Neural crest cell (in vitro differentiated cells): Measurements from ENCODE around the gene SLC35F2. TPM values are rescaled to one million over a fixed set of nuclear protein-coding genes. Genes with fewer than 3 reads are reported as not detected.
A peak's percentile ranks its signal among the peaks of the same experiment; 100 is the strongest.
"Not testable (repeated sequence)": the region's sequence is repeated elsewhere in the genome, so short reads cannot be mapped to it uniquely, and the experiment has no call there.

Experiments
- DNase-seq: peaks from one replicate; pipeline ENCODE4 v3.0.0; 2021; ENCODE audit warnings: low read depth, mixed read lengths, low spot score
- H3K27ac Mint-ChIP-seq: one replicate; pipeline ENCODE4 v1.8.0; 2021; ENCODE audit warnings: mild to moderate bottlenecking, mixed read lengths; ENCODE audit not compliant: unreplicated experiment
- H3K27me3 Mint-ChIP-seq: 2 replicates; pipeline ENCODE4 v1.8.0; 2021; ENCODE audit warnings: low read depth, mild to moderate bottlenecking, mixed read lengths
- H3K36me3 Mint-ChIP-seq: 2 replicates; pipeline ENCODE4 v1.8.0; 2021; ENCODE audit warnings: low read depth, mild to moderate bottlenecking, mixed read lengths
- H3K4me1 Mint-ChIP-seq: 2 replicates; pipeline ENCODE4 v1.8.0; 2021; ENCODE audit warnings: mixed read lengths
- H3K4me3 Mint-ChIP-seq: one replicate; pipeline ENCODE4 v1.8.0; 2021; ENCODE audit warnings: mild to moderate bottlenecking, mixed read lengths
- H3K9me3 Mint-ChIP-seq: 2 replicates; pipeline ENCODE4 v1.8.0; 2021; ENCODE audit warnings: mixed read lengths
- CTCF ChIP-seq: fragments of 200-600 bp; sonication (generic); conservative IDR thresholded peaks from 2 replicates; pipeline ENCODE4 v1.5.0; 2021; ENCODE audit warnings: antibody characterized with exemption, mild to moderate bottlenecking
- long read RNA-seq: library from polyadenylated mRNA; unstranded; transcript quantifications from one replicate; pipeline ENCODE4 v2.0.0, GENCODE V29; 2020
- total RNA-seq: library from RNA; stranded (reverse); gene quantifications from 2 replicates; pipeline ENCODE4 v1.2.1, GENCODE V29; 2021

SLC35F2 gene
- 18.2 and 18.5 TPM in 2 replicates for total RNA-seq
- long read RNA-seq, transcript SLC35F2-204 (8 exons, 3,170 nt) = major isoform, 17 of 33 reads
- long read RNA-seq, partial matches to known transcripts = 10 of 33 reads
- long read RNA-seq, other reads (novel, unspliced or antisense) = 5 of 33 reads

- Mint-ChIP-seq H3K4me3 (peak within 1 kb of the TSS; percentile 95), H3K36me3 (no peaks in the 10 kb centered on the region), H3K9me3 (no peaks in the 10 kb centered on the region), H3K27ac (peak within 1 kb of the TSS; percentile 90), H3K27me3 (peaks cover 64% of the 10 kb centered on the region), H3K4me1 (peaks cover 27% of the 10 kb centered on the region)
- TF ChIP-seq CTCF = no peak
- DNase-seq = peak; percentile 50
Observed at GRCh38 chr11:107858217-107859070, at the start of gene SLC35F2. Gene SLC35F2, minus strand, starts transcription at chr11:107858787. Its CDS starts 20 bp downstream, at chr11:107858767.

- H3K4me3 Mint-ChIP-seq = no peak overlapping the region
- peaks cover 2% of the 10 kb centered on the region for H3K27me3 Mint-ChIP-seq
- H3K36me3 Mint-ChIP-seq = peaks cover 3% of the 10 kb centered on the region
- peaks cover 3% of the 10 kb centered on the region for H3K9me3 Mint-ChIP-seq
- no peak for TF ChIP-seq CTCF
- no peak for DNase-seq
- no peak overlapping the region for H3K27ac Mint-ChIP-seq
- H3K4me1 Mint-ChIP-seq = peaks cover 2% of the 10 kb centered on the region
Observed at GRCh38 chr11:107908211-107908610, 49.6 kb upstream of the SLC35F2 start.

GRCh38 chr11:107898270-107898669 lies 39.7 kb upstream of the SLC35F2 start:
- peaks cover 8% of the 10 kb centered on the region for H3K27me3 Mint-ChIP-seq
- no peak for DNase-seq
- H3K36me3 Mint-ChIP-seq = no peaks in the 10 kb centered on the region
- no peak overlapping the region for H3K4me3 Mint-ChIP-seq
- H3K9me3 Mint-ChIP-seq = no peaks in the 10 kb centered on the region
- peak; percentile 55 for TF ChIP-seq CTCF
- no peaks in the 10 kb centered on the region for H3K4me1 Mint-ChIP-seq
- no peak overlapping the region for H3K27ac Mint-ChIP-seq

GRCh38 chr11:107882095-107882820 lies 23.7 kb upstream of the SLC35F2 start:
- Mint-ChIP-seq H3K4me3 (no peak overlapping the region), H3K9me3 (no peaks in the 10 kb centered on the region), H3K27ac (no peak overlapping the region), H3K4me1 (no peaks in the 10 kb centered on the region), H3K27me3 (no peaks in the 10 kb centered on the region), H3K36me3 (no peaks in the 10 kb centered on the region)
- no peak for TF ChIP-seq CTCF
- no peak for DNase-seq

GRCh38 chr11:107881471-107881870 lies 22.9 kb upstream of the SLC35F2 start:
- H3K27ac Mint-ChIP-seq, H3K4me3 Mint-ChIP-seq, H3K36me3 Mint-ChIP-seq: not testable (repeated sequence)

GRCh38 chr11:107876141-107876540 lies 17.6 kb upstream of the SLC35F2 start:
- Mint-ChIP-seq H3K4me3 (no peak overlapping the region), H3K27ac (no peak overlapping the region), H3K36me3 (no peaks in the 10 kb centered on the region), H3K4me1 (no peaks in the 10 kb centered on the region), H3K27me3 (no peaks in the 10 kb centered on the region), H3K9me3 (no peaks in the 10 kb centered on the region)
- TF ChIP-seq CTCF = no peak
- no peak for DNase-seq

More at GRCh38 chr11:107881471-107881870, 22.9 kb upstream of the SLC35F2 start:
- not testable (repeated sequence) for DNase-seq, H3K9me3 Mint-ChIP-seq, H3K4me1 Mint-ChIP-seq, H3K27me3 Mint-ChIP-seq
